Measurements from ENCODE around the gene LDLRAD3. TPM values are rescaled to one million over a fixed set of nuclear protein-coding genes. Genes with fewer than 3 reads are reported as not detected.

The LDLRAD3 gene
- total RNA-seq, 4 donors from 2014 or later = 10.2 to 41.9 (median 19.8) TPM

- peaks cover 0 to 9% of the 10 kb centered on the region in 2 donors for H3K4me1 ChIP-seq
- H3K27ac ChIP-seq = peak overlapping the region; percentile 54 to 66
- DNase-seq = no peak
- no peak for TF ChIP-seq POLR2A (IDR thresholded peaks at IDR 0.05)
- H3K27me3 ChIP-seq = no peaks in the 10 kb centered on the region
- intact Hi-C loops (cut with DNase I; ENCODE audit: low total_unique reads) = no loop called here
- H3K4me3 ChIP-seq = no peak overlapping the region
- H3K36me3 ChIP-seq = no peaks in the 10 kb centered on the region
- H3K9me3 ChIP-seq = no peaks in the 10 kb centered on the region
These were observed 211.9 kb downstream of the LDLRAD3 start for GRCh38 chr11:36155770-36156160.

DNA sequence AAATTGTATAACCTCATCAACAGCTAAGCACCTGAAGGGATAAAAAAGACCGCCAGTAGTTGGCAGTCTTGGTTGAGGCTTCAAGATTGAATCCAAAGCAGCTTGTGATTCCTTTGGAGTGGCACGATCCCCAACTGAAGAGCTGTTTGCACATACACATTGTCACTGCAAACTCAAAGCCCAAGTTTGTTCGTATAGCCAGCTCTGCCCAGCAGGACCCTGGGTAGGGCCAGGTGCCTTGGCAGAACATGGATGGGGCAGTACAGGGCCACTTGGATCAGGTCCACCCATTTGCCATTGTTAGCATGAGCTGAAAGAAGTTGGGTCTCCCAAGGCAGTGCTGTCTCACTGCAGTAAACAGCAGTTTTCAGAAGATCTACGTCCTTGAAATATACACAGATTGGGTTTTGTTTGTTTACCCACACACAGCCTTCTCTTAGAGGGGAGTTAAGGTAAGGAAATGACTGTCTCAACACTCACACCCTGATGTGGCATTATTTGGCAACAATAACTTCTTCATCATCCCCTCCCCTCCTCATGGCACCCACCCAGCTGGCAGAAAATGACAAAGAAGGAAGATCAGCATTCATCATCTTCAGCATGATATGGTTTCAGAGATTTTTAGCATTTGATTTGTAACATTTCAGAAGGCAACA is 212.4 kb downstream of the LDLRAD3 start:
- intact Hi-C loops (cut with DNase I; ENCODE audit: low total_unique reads) = no loop called here
- H3K9me3 ChIP-seq = no peaks in the 10 kb centered on the region

GRCh38 chr11:36156817-36157519 is 213.1 kb downstream of the LDLRAD3 start:
- intact Hi-C loops (cut with DNase I; ENCODE audit: low total_unique reads) = no loop called here

More for the DNA sequence above, 212.4 kb downstream of the LDLRAD3 start:
- Histone ChIP-seq H3K27me3 (no peaks in the 10 kb centered on the region), H3K27ac (peak overlapping the region; percentile 54 to 66), H3K36me3 (no peaks in the 10 kb centered on the region), H3K4me1 (peaks cover 0 to 9% of the 10 kb centered on the region in 2 donors), H3K4me3 (no peak overlapping the region)
- TF ChIP-seq, protein P1, sequence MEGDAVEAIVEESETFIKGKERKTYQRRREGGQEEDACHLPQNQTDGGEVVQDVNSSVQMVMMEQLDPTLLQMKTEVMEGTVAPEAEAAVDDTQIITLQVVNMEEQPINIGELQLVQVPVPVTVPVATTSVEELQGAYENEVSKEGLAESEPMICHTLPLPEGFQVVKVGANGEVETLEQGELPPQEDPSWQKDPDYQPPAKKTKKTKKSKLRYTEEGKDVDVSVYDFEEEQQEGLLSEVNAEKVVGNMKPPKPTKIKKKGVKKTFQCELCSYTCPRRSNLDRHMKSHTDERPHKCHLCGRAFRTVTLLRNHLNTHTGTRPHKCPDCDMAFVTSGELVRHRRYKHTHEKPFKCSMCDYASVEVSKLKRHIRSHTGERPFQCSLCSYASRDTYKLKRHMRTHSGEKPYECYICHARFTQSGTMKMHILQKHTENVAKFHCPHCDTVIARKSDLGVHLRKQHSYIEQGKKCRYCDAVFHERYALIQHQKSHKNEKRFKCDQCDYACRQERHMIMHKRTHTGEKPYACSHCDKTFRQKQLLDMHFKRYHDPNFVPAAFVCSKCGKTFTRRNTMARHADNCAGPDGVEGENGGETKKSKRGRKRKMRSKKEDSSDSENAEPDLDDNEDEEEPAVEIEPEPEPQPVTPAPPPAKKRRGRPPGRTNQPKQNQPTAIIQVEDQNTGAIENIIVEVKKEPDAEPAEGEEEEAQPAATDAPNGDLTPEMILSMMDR (IDR thresholded peaks at IDR 0.05) = peak in 1 of 4 experiments; percentile 10
- TF ChIP-seq POLR2A (IDR thresholded peaks at IDR 0.05) = no peak
- DNase-seq = peak; percentile 33 to 34

DNA sequence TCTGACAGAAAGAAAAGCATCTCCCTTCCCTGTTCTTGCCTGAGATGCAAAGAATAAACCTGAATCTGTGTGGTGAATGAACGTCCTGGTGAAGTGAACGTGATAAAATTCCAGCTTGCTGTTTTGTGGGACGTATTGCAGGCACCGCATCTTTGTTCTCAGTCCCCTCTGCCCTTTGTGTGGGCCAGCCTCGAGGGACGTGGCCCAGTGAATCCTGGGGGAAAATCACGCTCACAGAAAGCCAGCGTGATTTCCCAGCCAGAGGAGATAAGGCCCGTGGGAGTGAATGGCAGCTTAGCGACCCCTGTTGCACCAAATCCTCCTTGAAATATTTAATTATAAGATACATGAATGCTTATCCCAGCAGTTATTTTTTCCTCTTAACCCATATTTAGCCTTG is 216.2 kb downstream of the LDLRAD3 start:
- Histone ChIP-seq H3K4me3 (no peak overlapping the region), H3K27me3 (no peaks in the 10 kb centered on the region), H3K4me1 (peaks cover 0 to 9% of the 10 kb centered on the region in 2 donors), H3K9me3 (no peaks in the 10 kb centered on the region), H3K36me3 (no peaks in the 10 kb centered on the region), H3K27ac (peak overlapping the region; percentile 3 to 55)
- DNase-seq = peak in 1 of 2 donors; percentile 46
- intact Hi-C loops (cut with DNase I; ENCODE audit: low total_unique reads) = no loop called here
- TF ChIP-seq, protein P1 (IDR thresholded peaks at IDR 0.05) = no peak
- no peak for TF ChIP-seq POLR2A (IDR thresholded peaks at IDR 0.05)

More at GRCh38 chr11:36156817-36157519, 213.1 kb downstream of the LDLRAD3 start:
- Histone ChIP-seq H3K4me1 (peaks cover 0 to 9% of the 10 kb centered on the region in 2 donors), H3K4me3 (no peak overlapping the region), H3K9me3 (no peaks in the 10 kb centered on the region), H3K36me3 (no peaks in the 10 kb centered on the region), H3K27me3 (no peaks in the 10 kb centered on the region), H3K27ac (peak overlapping the region; percentile 54 to 66)
- TF ChIP-seq, protein P1 (IDR thresholded peaks at IDR 0.05) = no peak
- no peak for TF ChIP-seq POLR2A (IDR thresholded peaks at IDR 0.05)
- no peak for DNase-seq

DNA sequence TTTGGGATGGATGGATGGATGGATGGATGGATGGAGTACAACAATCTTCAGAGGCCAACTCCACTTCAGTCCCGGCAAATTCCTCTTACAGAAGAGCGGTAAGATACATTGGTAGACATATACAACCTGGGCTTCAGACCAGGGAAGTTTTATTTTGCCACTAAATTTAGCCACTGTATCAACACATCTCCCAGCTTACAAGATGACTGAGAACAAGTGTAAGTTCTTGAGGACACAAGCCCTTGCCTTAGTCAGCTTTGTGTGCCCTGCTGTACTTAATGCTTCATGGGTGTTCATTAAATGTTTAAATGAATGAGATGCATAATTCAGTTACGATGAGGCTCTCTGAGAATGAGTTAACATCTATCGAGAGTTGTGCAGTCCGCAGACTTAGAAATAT is 217.7 kb downstream of the LDLRAD3 start:
- Histone ChIP-seq H3K4me1 (peaks cover 0 to 4% of the 10 kb centered on the region in 2 donors), H3K27me3 (no peaks in the 10 kb centered on the region), H3K9me3 (no peaks in the 10 kb centered on the region), H3K36me3 (no peaks in the 10 kb centered on the region), H3K4me3 (no peak overlapping the region), H3K27ac (no peak overlapping the region)
- DNase-seq = no peak
- intact Hi-C loops (cut with DNase I; ENCODE audit: low total_unique reads) = no loop called here
- TF ChIP-seq, protein P1 (IDR thresholded peaks at IDR 0.05) = no peak
- no peak for TF ChIP-seq POLR2A (IDR thresholded peaks at IDR 0.05)

Measured in uterus (tissue), 4 donors.